Activated CD4-positive, alpha-beta memory T cell treated with anti-CD3 and anti-CD28 coated beads for 36 hours (primary cell): ENCODE results near the gene ZNF276. TPM values are rescaled to one million over a fixed set of nuclear protein-coding genes. Genes with fewer than 3 reads are reported as not detected.
A peak's percentile ranks its signal among the peaks of the same experiment; 100 is the strongest.
"Not testable (repeated sequence)": the region's sequence is repeated elsewhere in the genome, so short reads cannot be mapped to it uniquely, and the experiment has no call there.

ENCODE experiments used
- CTCF ChIA-PET: fragments of 350-600 bp; sonication (Branson Sonifier 250); formaldehyde crosslinking; loops from one replicate; lab custom pipeline; 2021; ENCODE audit warnings: antibody characterized with exemption, inconsistent platforms; lab: Charles Lee
- POLR2A ChIA-PET: fragments of 350-600 bp; sonication (Branson Sonifier 250); formaldehyde crosslinking; loops from one replicate; lab custom pipeline; 2021; ENCODE audit warnings: antibody characterized with exemption; lab: Charles Lee
- DNase-seq: peaks from one replicate; pipeline ENCODE4 v3.0.0-alpha.2; 2020
- H3K27ac Mint-ChIP-seq: one replicate; pipeline ENCODE4 v1.8.0; 2021; ENCODE audit warnings: mixed read lengths
- H3K27me3 Mint-ChIP-seq: one replicate; pipeline ENCODE4 v1.8.0; 2021; ENCODE audit warnings: mixed read lengths
- H3K36me3 Mint-ChIP-seq: one replicate; pipeline ENCODE4 v1.8.0; 2021; ENCODE audit warnings: mixed read lengths
- H3K4me1 Mint-ChIP-seq: one replicate; pipeline ENCODE4 v1.8.0; 2021; ENCODE audit warnings: low read depth, mixed read lengths
- H3K4me3 Mint-ChIP-seq: one replicate; pipeline ENCODE4 v1.8.0; 2021; ENCODE audit warnings: mild to moderate bottlenecking, mixed read lengths
- H3K9me3 Mint-ChIP-seq: one replicate; pipeline ENCODE4 v1.8.0; 2021; ENCODE audit warnings: mixed read lengths
- intact Hi-C: fragments of 100-400 bp; cut with micrococcal nuclease; formaldehyde crosslinking; loops from one replicate; pipeline ENCODE4 v1.15.1; 2023
- total RNA-seq, 2 experiments: library from RNA; stranded (reverse); gene quantifications; one replicate each; pipeline ENCODE4 v1.2.3, GENCODE V29; 2021

Gene ZNF276
- total RNA-seq = 10 to 100 TPM; 22.1 to 25.6 TPM

- H3K27me3 Mint-ChIP-seq = no peaks in the 10 kb centered on the region
- ChIA-PET CTCF (interaction anchor here (2.2 kb wide), 1 partner anchor 20 kb away, joined by 8 read pairs; the partner anchor contains the start of gene SPATA2L), POLR2A (interaction anchor here (1.9 kb wide), 1 partner anchor 18 kb away, joined by 5 read pairs; no protein-coding TSS in a partner anchor)
- peak within 1 kb of the TSS; percentile 87 for H3K4me3 Mint-ChIP-seq
- peak; percentile 87 for DNase-seq
- intact Hi-C loops = loop anchor here (1.0 to 5.0 kb wide), 3 partner anchors 20 to 141 kb away; partner anchors contain the start of gene SPATA2L
- H3K36me3 Mint-ChIP-seq = peaks cover 25% of the 10 kb centered on the region
- peak within 1 kb of the TSS; percentile 88 for H3K27ac Mint-ChIP-seq
- peaks cover 38% of the 10 kb centered on the region for H3K4me1 Mint-ChIP-seq
- no peaks in the 10 kb centered on the region for H3K9me3 Mint-ChIP-seq
Measured at GRCh38 chr16:89720813-89721545, at the start of gene ZNF276, which contains the start of gene VPS9D1. ZNF276 (plus strand) TSS chr16:89721537; CDS start chr16:89721641, 104 bp downstream. VPS9D1 (minus strand) TSS chr16:89720898; CDS start chr16:89720861, 37 bp downstream.

DNA sequence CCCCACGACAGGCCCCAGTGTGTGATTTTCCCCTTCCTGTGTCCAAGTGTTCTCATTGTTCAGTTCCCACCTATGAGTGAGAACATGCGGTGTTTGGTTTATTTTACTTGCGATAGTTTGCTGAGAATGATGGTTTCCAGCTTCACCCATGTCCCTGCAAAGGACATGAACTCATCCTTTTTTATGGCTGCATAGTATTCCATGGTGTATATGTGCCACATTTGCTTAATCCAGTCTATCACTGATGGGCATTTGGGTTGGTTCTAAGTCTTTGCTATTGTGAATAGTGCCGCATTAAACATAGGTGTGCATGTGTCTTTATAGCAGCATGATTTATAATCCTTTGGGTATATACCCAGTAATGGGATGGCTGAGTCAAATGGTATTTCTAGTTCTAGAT lies 49.8 kb upstream of the ZNF276 start:
- intact Hi-C loops, H3K4me3 Mint-ChIP-seq, H3K9me3 Mint-ChIP-seq, DNase-seq, H3K36me3 Mint-ChIP-seq, H3K27ac Mint-ChIP-seq, H3K27me3 Mint-ChIP-seq, POLR2A ChIA-PET: not testable (repeated sequence)
- H3K4me1 Mint-ChIP-seq = peaks cover 11% of the 10 kb centered on the region
- CTCF ChIA-PET = interaction anchor here (0.6 to 0.7 kb wide), 3 partner anchors 27 to 150 kb away, joined by 3 to 7 read pairs (median 3); no protein-coding TSS in a partner anchor

DNA sequence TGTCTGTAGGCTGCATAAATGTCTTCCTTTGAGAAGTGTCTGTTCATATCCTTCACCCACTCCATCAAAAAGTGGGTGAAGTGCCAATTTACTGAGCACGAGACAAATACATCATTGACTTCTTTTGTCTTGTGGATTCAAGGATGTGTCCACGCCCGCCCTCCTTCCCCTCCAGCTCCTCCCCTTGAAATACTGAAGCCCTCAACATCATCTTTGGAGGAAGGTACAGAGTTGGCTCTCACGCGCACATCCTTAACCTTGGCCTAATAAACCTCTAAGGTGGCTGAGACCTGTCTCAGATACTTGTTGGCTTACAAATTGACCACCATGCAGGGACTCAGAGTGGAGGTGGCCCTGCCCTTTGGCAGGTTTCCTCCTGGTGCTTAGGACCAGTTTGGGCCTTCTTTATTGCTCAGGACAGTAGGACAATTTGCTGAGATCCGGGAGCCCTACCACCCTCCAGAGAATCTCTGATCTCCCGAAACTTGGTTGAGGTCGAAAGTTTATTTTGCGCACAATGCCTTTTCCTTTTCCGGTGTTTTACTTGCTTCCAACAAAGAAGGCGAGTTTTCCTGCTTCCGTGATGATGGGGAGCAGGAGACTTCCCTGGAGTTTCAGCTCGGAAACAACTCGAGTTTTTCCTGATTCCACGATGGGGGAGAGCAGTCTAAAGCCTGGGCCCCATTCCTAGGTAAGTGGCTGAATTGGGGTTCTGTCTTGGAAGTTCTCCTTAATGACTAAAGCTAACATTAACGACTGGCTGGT lies 49.0 kb upstream of the ZNF276 start:
- DNase-seq = no peak
- H3K9me3 Mint-ChIP-seq = no peaks in the 10 kb centered on the region

DNA sequence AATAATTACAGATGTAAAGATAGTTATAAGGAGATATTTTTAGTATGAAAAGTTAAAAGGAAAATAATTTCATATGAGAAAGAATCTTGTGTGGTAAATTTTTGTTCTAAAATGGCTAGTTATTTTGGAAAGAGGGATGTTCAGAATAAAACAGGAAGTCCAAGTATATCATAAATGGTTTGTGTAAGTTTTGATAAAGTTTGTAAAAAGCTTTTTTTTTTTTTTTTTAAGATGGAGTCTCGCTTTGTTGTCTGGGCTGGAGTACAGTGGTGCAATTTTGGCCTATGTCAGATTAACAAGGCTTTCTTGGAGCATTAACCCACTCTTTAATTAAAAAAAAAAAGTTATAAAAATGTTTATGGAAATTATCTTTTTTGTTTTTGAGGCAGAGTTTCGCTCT lies 43.1 kb upstream of the ZNF276 start:
- CTCF ChIA-PET = interaction anchor here (2.7 kb wide), 1 partner anchor 22 kb away, joined by 9 read pairs; no protein-coding TSS in a partner anchor

More for the DNA sequence above, 49.0 kb upstream of the ZNF276 start:
- Mint-ChIP-seq H3K36me3 (no peaks in the 10 kb centered on the region), H3K27me3 (no peaks in the 10 kb centered on the region), H3K4me3 (no peak overlapping the region), H3K4me1 (peaks cover 11% of the 10 kb centered on the region), H3K27ac (no peak overlapping the region)
- intact Hi-C loops = no loop called here
- POLR2A ChIA-PET = no interaction called here
- CTCF ChIA-PET = interaction anchor here (1.4 kb wide), 1 partner anchor 31 kb away, joined by 3 read pairs; no protein-coding TSS in a partner anchor

DNA sequence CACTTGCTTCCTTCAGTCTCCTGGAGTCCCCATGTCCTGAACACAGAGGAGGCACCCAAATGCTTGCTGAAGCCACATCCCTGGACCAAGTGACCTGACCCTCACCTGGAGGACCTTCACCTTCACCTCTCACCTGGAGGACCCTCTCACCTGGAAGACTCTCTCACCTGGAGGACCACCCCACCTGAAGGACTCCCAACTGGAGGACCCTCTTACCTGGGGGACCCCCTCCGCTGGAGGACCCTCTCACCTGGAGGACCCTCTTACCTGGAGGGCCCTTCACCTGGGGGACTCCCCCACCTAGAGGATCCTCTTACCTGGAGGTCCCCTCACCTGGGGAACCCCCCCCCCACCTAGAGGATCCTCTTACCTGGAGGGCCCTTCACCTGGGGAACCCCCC lies 35.4 kb upstream of the ZNF276 start:
- Mint-ChIP-seq H3K27ac (no peak overlapping the region), H3K27me3 (no peaks in the 10 kb centered on the region), H3K9me3 (no peaks in the 10 kb centered on the region), H3K4me3 (no peak overlapping the region), H3K4me1 (peaks cover 15% of the 10 kb centered on the region), H3K36me3 (peaks cover 10% of the 10 kb centered on the region)
- DNase-seq = no peak
- POLR2A ChIA-PET = interaction anchor here (1.5 to 2.1 kb wide), 2 partner anchors 15 to 38 kb away, joined by 3 to 12 read pairs; partner anchors contain the start of gene SPATA2L
- intact Hi-C loops = loop anchor here (1.0 kb wide), 3 partner anchors 14 to 126 kb away; partner anchors contain the start of gene RPL13
- CTCF ChIA-PET = interaction anchor here (1.1 to 2.6 kb wide), 3 partner anchors 14 to 175 kb away, joined by 3 to 31 read pairs (median 14); partner anchors contain the start of gene SPATA2L

More for the DNA sequence above, 43.1 kb upstream of the ZNF276 start:
- Mint-ChIP-seq H3K27me3 (no peaks in the 10 kb centered on the region), H3K4me1 (no peaks in the 10 kb centered on the region), H3K4me3 (no peak overlapping the region), H3K36me3 (no peaks in the 10 kb centered on the region), H3K27ac (no peak overlapping the region), H3K9me3 (peaks cover 4% of the 10 kb centered on the region)
- intact Hi-C loops = no loop called here
- POLR2A ChIA-PET = no interaction called here
- no peak for DNase-seq

DNA sequence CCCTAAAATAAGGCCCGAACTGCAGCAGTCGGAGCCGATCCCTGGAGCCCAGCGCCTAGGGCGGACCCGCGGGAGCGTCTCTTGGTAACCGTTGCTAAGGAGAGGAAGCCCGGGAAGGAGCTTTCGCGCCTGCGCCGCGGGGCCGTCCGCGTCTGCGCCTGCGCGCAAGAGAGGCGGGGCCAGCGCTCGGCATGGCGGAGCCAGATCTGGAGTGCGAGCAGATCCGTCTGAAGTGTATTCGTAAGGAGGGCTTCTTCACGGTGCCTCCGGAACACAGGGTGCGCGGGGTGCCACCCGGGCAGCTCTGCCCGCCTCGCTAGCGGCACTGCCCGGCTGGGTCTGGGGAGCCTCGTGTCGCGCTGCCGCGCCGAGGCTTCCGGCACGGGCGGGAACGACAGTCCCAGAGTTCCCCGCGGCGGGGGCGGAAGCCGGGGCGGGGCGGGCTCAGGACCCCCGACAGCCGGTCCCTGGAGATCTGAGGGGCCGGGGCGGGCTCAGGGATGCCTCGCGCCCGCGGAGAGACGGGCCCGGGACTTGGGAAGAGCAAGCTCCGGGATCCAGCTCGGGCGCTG lies 34.7 kb upstream of the ZNF276 start, which contains the start of gene CDK10:
TSS of gene CDK10 (plus strand) at position 170 of the 572 bp plus-strand sequence. CDS start at position 192, 22 bp downstream.
- peak; percentile 94 for DNase-seq
- peaks cover 15% of the 10 kb centered on the region for H3K4me1 Mint-ChIP-seq
- peak within 1 kb of the TSS; percentile 90 for H3K27ac Mint-ChIP-seq
- no peaks in the 10 kb centered on the region for H3K9me3 Mint-ChIP-seq
- H3K27me3 Mint-ChIP-seq = no peaks in the 10 kb centered on the region
- intact Hi-C loops = loop anchor here (1.0 kb wide), 3 partner anchors 14 to 126 kb away; partner anchors contain the start of gene RPL13
- H3K36me3 Mint-ChIP-seq = peaks cover 14% of the 10 kb centered on the region
- ChIA-PET POLR2A (interaction anchor here (1.5 to 2.1 kb wide), 2 partner anchors 14 to 37 kb away, joined by 3 to 12 read pairs; partner anchors contain the start of gene SPATA2L), CTCF (interaction anchor here (0.6 to 2.6 kb wide), 4 partner anchors 13 to 239 kb away, joined by 3 to 31 read pairs (median 8); partner anchors contain the start of gene SPATA2L)
- peak within 1 kb of the TSS; percentile 92 for H3K4me3 Mint-ChIP-seq

- CTCF ChIA-PET = interaction anchor here (0.6 to 2.6 kb wide), 4 partner anchors 13 to 239 kb away, joined by 3 to 31 read pairs (median 8); partner anchors contain the start of gene SPATA2L
- peak; percentile 47 for DNase-seq
- no peaks in the 10 kb centered on the region for H3K9me3 Mint-ChIP-seq
- H3K36me3 Mint-ChIP-seq = peaks cover 14% of the 10 kb centered on the region
- H3K27ac Mint-ChIP-seq = peak overlapping the region; percentile 70
- peak overlapping the region; percentile 92 for H3K4me3 Mint-ChIP-seq
- intact Hi-C loops = no loop called here
- H3K27me3 Mint-ChIP-seq = no peaks in the 10 kb centered on the region
- H3K4me1 Mint-ChIP-seq = peaks cover 15% of the 10 kb centered on the region
- POLR2A ChIA-PET = interaction anchor here (1.5 to 2.1 kb wide), 2 partner anchors 13 to 37 kb away, joined by 3 to 12 read pairs; partner anchors contain the start of gene SPATA2L
Measured at GRCh38 chr16:89687092-89687940, 34.0 kb upstream of the ZNF276 start.

DNA sequence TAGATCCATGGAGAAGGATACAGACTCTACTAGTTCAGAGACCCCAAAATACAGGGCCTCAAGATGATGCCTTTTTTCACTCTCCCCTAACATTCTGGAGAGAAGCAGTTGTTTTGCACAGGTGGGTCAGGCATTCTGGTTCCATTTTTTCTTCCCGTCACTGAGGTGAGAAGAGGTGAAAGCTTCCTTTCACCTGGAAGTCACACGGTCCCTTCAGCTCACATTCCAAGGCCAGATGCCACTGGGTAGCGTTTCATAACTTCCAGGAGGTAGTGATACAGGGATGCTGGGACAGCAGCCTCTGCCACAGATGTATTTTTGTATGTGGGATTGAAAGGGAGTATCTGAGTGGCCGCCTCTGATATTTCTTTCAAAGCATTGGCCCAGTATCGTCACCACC lies 32.9 kb upstream of the ZNF276 start:
- DNase-seq = no peak
- Mint-ChIP-seq H3K4me1 (peaks cover 15% of the 10 kb centered on the region), H3K27me3 (no peaks in the 10 kb centered on the region), H3K27ac (no peak overlapping the region), H3K9me3 (no peaks in the 10 kb centered on the region), H3K4me3 (peak overlapping the region; percentile 92), H3K36me3 (peaks cover 17% of the 10 kb centered on the region)
- POLR2A ChIA-PET = no interaction called here
- intact Hi-C loops = no loop called here
- CTCF ChIA-PET = interaction anchor here (0.9 kb wide), 1 partner anchor 12 kb away, joined by 3 read pairs; no protein-coding TSS in a partner anchor

- H3K4me3 Mint-ChIP-seq = no peak overlapping the region
Measured at GRCh38 chr16:89689142-89689541, 32.2 kb upstream of the ZNF276 start.

GRCh38 chr16:89689621-89690020 lies 31.7 kb upstream of the ZNF276 start:
- DNase-seq, H3K9me3 Mint-ChIP-seq, H3K27ac Mint-ChIP-seq, H3K4me3 Mint-ChIP-seq, POLR2A ChIA-PET, H3K27me3 Mint-ChIP-seq, intact Hi-C loops: not testable (repeated sequence)
- CTCF ChIA-PET = interaction anchor here (0.9 kb wide), 1 partner anchor 11 kb away, joined by 6 read pairs; no protein-coding TSS in a partner anchor
- peaks cover 15% of the 10 kb centered on the region for H3K4me1 Mint-ChIP-seq
- peaks cover 20% of the 10 kb centered on the region for H3K36me3 Mint-ChIP-seq

More at GRCh38 chr16:89689142-89689541, 32.2 kb upstream of the ZNF276 start:
- no peak for DNase-seq
- peaks cover 20% of the 10 kb centered on the region for H3K36me3 Mint-ChIP-seq
- intact Hi-C loops = no loop called here
- H3K9me3 Mint-ChIP-seq = no peaks in the 10 kb centered on the region
- POLR2A ChIA-PET = no interaction called here
- H3K4me1 Mint-ChIP-seq = peaks cover 15% of the 10 kb centered on the region
- CTCF ChIA-PET = interaction anchor here (0.9 kb wide), 1 partner anchor 11 kb away, joined by 6 read pairs; no protein-coding TSS in a partner anchor
- no peak overlapping the region for H3K27ac Mint-ChIP-seq
- H3K27me3 Mint-ChIP-seq = no peaks in the 10 kb centered on the region
